A673 (cell line): ENCODE measurements around the gene IL21. TPM values are rescaled to one million over a fixed set of nuclear protein-coding genes. Genes with fewer than 3 reads are reported as not detected.

Experiments
- Bru-seq: library from RNA; stranded (reverse); fragments of 400-500 nt; gene quantifications from one replicate; lab custom pipeline; 2021; lab: Mats Ljungman, UMichigan
- BruChase-seq, 2 experiments: library from RNA; stranded (reverse); fragments of 400-500 nt; gene quantifications; one replicate each; lab custom pipeline; 2021; lab: Mats Ljungman, UMichigan
- BruUV-seq: library from RNA; stranded (reverse); fragments of 400-500 nt; replicated peaks from 2 replicates; lab custom pipeline; 2021; lab: Mats Ljungman, UMichigan
- CTCF ChIA-PET: fragments of 300-600 bp; sonication (Branson Sonifier 250); formaldehyde crosslinking; loops from one replicate; lab custom pipeline; 2022; ENCODE audit warnings: antibody characterized with exemption; lab: Charles Lee
- POLR2A ChIA-PET: fragments of 300-600 bp; sonication (Branson Sonifier 250); formaldehyde crosslinking; loops from one replicate; lab custom pipeline; 2022; ENCODE audit warnings: antibody characterized with exemption; ENCODE audit not compliant: low non-redundant PET; lab: Charles Lee
- DNase-seq: peaks from one replicate; pipeline ENCODE4 v3.0.0-alpha.2; 2015; ENCODE audit warnings: low spot score
- H3K27ac ChIP-seq: fragments of 200-600 bp; sonication (generic); 2 replicates; pipeline ENCODE4 v1.5.1; 2016; ENCODE audit warnings: mixed run types, low read depth, mild to moderate bottlenecking, mixed read lengths, antibody characterized with exemption, low read length; ENCODE audit not compliant: poor library complexity, severe bottlenecking
- H3K27me3 ChIP-seq: fragments of 200-600 bp; sonication (generic); replicated peaks from 2 replicates; pipeline ENCODE4 v1.6.1; 2017; ENCODE audit warnings: mixed run types, low read depth, mild to moderate bottlenecking, mixed read lengths, antibody characterized with exemption, low read length; ENCODE audit not compliant: insufficient read depth, poor library complexity
- H3K36me3 ChIP-seq: fragments of 200-600 bp; sonication (generic); 2 replicates; pipeline ENCODE4 v1.6.1; 2016; ENCODE audit warnings: mixed run types, mild to moderate bottlenecking, mixed read lengths, antibody characterized with exemption, low read length; ENCODE audit not compliant: insufficient read depth, poor library complexity, severe bottlenecking
- H3K4me1 ChIP-seq: fragments of 200-600 bp; sonication (generic); 2 replicates; pipeline ENCODE4 v1.6.1; 2017; ENCODE audit warnings: mixed run types, mild to moderate bottlenecking, mixed read lengths, antibody characterized with exemption, low read length; ENCODE audit not compliant: insufficient read depth, poor library complexity, severe bottlenecking
- H3K4me3 ChIP-seq: fragments of 200-600 bp; sonication (generic); 2 replicates; pipeline ENCODE4 v1.5.1; 2016; ENCODE audit warnings: low read depth, mixed run types, mild to moderate bottlenecking, mixed read lengths, low read length; ENCODE audit not compliant: poor library complexity, severe bottlenecking
- H3K9me3 ChIP-seq: fragments of 200-600 bp; sonication (generic); 2 replicates; pipeline ENCODE4 v1.6.1; 2016; ENCODE audit warnings: mixed run types, low read depth, mild to moderate bottlenecking, mixed read lengths, antibody characterized with exemption, low read length; ENCODE audit not compliant: poor library complexity, severe bottlenecking
- EZH2 ChIP-seq: fragments of 200-600 bp; sonication (generic); IDR thresholded peaks from 2 replicates; pipeline ENCODE4 v1.6.1; 2017; ENCODE audit warnings: borderline replicate concordance, low read depth, mild to moderate bottlenecking, mixed read lengths, antibody characterized with exemption, low read length; ENCODE audit not compliant: poor library complexity, severe bottlenecking
- intact Hi-C: fragments of 100-400 bp; cut with micrococcal nuclease; formaldehyde crosslinking; loops from one replicate; pipeline ENCODE4 v1.10.0; 2022; ENCODE audit not compliant: unreplicated experiment
- long read RNA-seq: library from polyadenylated mRNA; stranded (forward); transcript quantifications from one replicate; pipeline ENCODE4 v2.0.0, GENCODE V29; 2022
- total RNA-seq: library from RNA; stranded (reverse); gene quantifications from 2 replicates; pipeline ENCODE4 v1.2.3, GENCODE V29; 2021
- TF ChIP-seq, protein P1 (sequence below): fragments of 300-800, 200-600 bp; sonication (generic); conservative IDR thresholded peaks from 2 replicates; pipeline ENCODE4 v1.5.1; 2017; ENCODE audit warnings: low read depth, mild to moderate bottlenecking, antibody characterized with exemption, low read length, moderate library complexity, mixed read lengths

Gene IL21
- total RNA-seq = not detected in 2 replicates
- not detected for Bru-seq, nascent RNA
- BruChase-seq, experiment 1, labeled RNA remaining after a 2-hour chase = not detected
- not detected for BruChase-seq, experiment 2, labeled RNA remaining after a 6-hour chase
- long read RNA-seq = 0 reads

DNA sequence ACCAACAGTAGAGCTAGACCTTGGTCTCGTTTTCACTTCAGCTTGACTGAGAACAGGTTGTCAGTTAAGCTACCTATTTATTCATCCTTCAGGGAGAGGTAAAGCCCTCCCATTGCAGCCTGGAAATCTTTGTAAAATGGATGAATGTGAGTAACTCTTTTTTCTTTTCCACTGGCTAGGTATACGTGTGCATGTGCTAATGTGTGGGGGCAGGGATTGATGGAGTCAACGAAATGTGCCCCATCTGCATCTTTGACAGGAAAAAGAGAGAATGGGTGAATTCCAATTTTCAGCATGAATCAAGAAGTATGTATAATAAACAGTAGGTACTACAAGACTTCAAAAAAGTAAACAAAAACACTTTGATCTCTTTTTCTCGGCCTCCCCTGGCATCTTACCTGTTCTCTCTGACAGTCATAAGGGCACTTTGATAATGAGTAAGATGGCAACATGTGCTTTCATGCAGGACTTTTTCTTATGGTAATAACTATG lies at the start of gene IL21:
Gene IL21, minus strand, starts transcription at position 51 of the 492 bp plus-strand sequence. CDS start 55 bp downstream, outside the sequence.
- ChIA-PET CTCF (no interaction called here), POLR2A (no interaction called here)
- intact Hi-C loops = no loop called here
- no TSS peak for BruUV-seq
- no peak within 1 kb of the TSS for H3K27ac ChIP-seq
- H3K4me1 ChIP-seq = no peaks in the 10 kb centered on the region
- no peaks in the 10 kb centered on the region for H3K36me3 ChIP-seq
- H3K27me3 ChIP-seq = no peaks in the 10 kb centered on the region
- no peak within 1 kb of the TSS for H3K4me3 ChIP-seq
- H3K9me3 ChIP-seq = no peaks in the 10 kb centered on the region
- TF ChIP-seq, protein P1, sequence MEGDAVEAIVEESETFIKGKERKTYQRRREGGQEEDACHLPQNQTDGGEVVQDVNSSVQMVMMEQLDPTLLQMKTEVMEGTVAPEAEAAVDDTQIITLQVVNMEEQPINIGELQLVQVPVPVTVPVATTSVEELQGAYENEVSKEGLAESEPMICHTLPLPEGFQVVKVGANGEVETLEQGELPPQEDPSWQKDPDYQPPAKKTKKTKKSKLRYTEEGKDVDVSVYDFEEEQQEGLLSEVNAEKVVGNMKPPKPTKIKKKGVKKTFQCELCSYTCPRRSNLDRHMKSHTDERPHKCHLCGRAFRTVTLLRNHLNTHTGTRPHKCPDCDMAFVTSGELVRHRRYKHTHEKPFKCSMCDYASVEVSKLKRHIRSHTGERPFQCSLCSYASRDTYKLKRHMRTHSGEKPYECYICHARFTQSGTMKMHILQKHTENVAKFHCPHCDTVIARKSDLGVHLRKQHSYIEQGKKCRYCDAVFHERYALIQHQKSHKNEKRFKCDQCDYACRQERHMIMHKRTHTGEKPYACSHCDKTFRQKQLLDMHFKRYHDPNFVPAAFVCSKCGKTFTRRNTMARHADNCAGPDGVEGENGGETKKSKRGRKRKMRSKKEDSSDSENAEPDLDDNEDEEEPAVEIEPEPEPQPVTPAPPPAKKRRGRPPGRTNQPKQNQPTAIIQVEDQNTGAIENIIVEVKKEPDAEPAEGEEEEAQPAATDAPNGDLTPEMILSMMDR = no peak
- TF ChIP-seq EZH2 = no peak
- no peak for DNase-seq

DNA sequence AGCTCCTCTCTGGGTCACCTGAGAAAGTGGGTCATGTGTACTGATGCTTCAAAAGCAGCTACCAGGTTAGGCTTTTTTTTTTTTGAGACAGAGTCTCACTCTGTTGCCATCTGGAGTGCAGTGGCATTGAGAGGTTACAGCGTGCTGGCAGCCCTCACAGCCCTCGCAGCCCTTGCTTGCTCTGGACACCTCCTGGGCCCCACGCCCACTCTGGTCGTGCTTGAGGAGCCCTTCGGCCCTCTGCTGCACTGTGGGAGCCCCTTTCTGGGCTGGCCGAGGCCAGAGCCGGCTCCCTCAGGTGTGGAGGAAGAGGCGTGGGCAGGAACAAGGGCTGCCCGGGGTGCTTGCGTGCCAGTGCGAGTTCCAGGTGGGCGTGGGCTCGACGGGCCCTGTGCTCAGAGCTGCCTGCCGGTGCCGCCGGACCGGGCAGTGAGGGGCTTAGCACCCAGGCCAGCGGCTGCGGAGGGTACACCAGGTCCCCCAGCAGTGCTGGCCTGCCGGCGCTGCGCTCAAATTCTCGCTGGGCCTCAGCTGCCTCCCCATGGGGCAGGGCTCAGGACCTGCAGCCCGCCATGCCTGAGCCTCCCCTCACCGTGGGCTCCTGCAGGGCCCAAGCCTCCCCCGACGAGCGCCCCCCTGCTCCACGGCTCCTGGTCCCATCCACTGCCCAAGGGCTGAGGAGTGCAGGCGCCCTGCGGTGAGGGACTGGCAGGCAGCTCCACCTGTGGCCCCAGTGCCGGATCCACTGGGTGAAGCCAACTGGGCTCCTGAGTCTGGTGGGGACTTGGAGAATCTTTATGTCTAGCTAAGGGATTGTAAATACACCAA lies 49.3 kb upstream of the IL21 start:
- Histone ChIP-seq H3K27ac (no peak overlapping the region), H3K27me3 (no peaks in the 10 kb centered on the region), H3K4me3 (no peak overlapping the region), H3K36me3 (no peaks in the 10 kb centered on the region), H3K9me3 (no peaks in the 10 kb centered on the region), H3K4me1 (no peaks in the 10 kb centered on the region)
- ChIA-PET POLR2A (no interaction called here), CTCF (no interaction called here)
- no peak for TF ChIP-seq EZH2
- TF ChIP-seq, protein P1 = no peak
- no TSS peak for BruUV-seq
- no peak for DNase-seq
- intact Hi-C loops = no loop called here

DNA sequence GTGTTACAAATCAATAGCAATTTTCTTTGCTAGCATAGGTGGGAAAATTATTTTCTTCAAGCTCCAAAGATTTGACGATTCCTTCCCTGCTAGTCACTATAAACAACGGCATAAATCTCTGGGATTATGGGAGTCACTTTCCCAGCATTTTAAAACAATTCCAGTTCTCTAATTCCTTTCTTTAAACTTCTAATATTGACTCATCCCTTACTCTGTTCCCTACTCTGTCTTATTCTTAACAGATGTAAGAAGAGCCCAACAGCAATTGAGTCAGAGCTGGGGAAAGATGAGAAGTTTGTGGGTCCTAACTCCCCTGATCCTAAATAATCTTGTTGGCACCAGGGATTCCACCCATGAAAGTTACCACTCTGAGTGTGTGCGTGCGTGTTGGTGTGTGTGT lies 47.4 kb upstream of the IL21 start:
- no peak overlapping the region for H3K4me3 ChIP-seq
- no peaks in the 10 kb centered on the region for H3K4me1 ChIP-seq
- CTCF ChIA-PET = no interaction called here
- no peaks in the 10 kb centered on the region for H3K27me3 ChIP-seq
- H3K36me3 ChIP-seq = no peaks in the 10 kb centered on the region
- intact Hi-C loops = no loop called here
- H3K9me3 ChIP-seq = no peaks in the 10 kb centered on the region
- no TSS peak for BruUV-seq
- TF ChIP-seq, protein P1 = no peak
- TF ChIP-seq EZH2 = no peak
- DNase-seq = no peak
- POLR2A ChIA-PET = no interaction called here
- no peak overlapping the region for H3K27ac ChIP-seq
